Measurements from ENCODE around the gene RHEX. TPM values are rescaled to one million over a fixed set of nuclear protein-coding genes. Genes with fewer than 3 reads are reported as not detected.
"Not testable (repeated sequence)": the region's sequence is repeated elsewhere in the genome, so short reads cannot be mapped to it uniquely, and the experiment has no call there.

Gene RHEX
- total and polyA plus RNA-seq, 2 donors (not counting 1 experiment from before 2014, with no cell fraction given), result not detected

- Histone ChIP-seq H3K36me3 (ENCODE audit: control insufficient read depth, insufficient read depth, low read length) (no peaks in the 10 kb centered on the region), H2AFZ (ENCODE audit: low read length) (no peak overlapping the region), H3K4me1 (ENCODE audit: control insufficient read depth, extremely low read depth, insufficient read depth, low read length) (no peaks in the 10 kb centered on the region), H3K4me2 (ENCODE audit: extremely low read depth, insufficient read depth, low read length) (no peak overlapping the region), H3K4me3 (replicated peaks in 1 of 4; ENCODE audit: control extremely low read depth in 1 of 4, insufficient read depth in 1 of 4, low read depth in 3 of 4, low read length in 4 of 4) (no peak overlapping the region), H3K79me2 (ENCODE audit: control insufficient read depth, insufficient read depth, low read length) (no peaks in the 10 kb centered on the region), H3K27me3 (ENCODE audit: control insufficient read depth, insufficient read depth, low read length) (peaks cover 6% of the 10 kb centered on the region), H4K20me1 (ENCODE audit: control insufficient read depth, extremely low read depth, insufficient read depth, low read length) (no peaks in the 10 kb centered on the region), H3K27ac (ENCODE audit: insufficient read depth, low read length) (no peak overlapping the region), H3K9me3 (ENCODE audit: control insufficient read depth, insufficient read depth, low read depth, low read length) (no peaks in the 10 kb centered on the region), H3K9ac (ENCODE audit: insufficient read depth, low read length) (no peak overlapping the region)
- TF ChIP-seq CTCF (conservative IDR thresholded peaks at IDR 0.05 in 1 of 2, IDR thresholded peaks at IDR 0.05 in 1 of 2; ENCODE audit: low read depth in 1 of 2, low read length in 2 of 2) (no peak), EZH2 (IDR thresholded peaks at IDR 0.05; ENCODE audit: low read length, missing control alignments) (no peak)
- no peak for DNase-seq (ENCODE audit: low read depth in 2 of 2)
Measured at GRCh38 chr1:206049293-206049692, 3.7 kb upstream of the RHEX start.

DNA sequence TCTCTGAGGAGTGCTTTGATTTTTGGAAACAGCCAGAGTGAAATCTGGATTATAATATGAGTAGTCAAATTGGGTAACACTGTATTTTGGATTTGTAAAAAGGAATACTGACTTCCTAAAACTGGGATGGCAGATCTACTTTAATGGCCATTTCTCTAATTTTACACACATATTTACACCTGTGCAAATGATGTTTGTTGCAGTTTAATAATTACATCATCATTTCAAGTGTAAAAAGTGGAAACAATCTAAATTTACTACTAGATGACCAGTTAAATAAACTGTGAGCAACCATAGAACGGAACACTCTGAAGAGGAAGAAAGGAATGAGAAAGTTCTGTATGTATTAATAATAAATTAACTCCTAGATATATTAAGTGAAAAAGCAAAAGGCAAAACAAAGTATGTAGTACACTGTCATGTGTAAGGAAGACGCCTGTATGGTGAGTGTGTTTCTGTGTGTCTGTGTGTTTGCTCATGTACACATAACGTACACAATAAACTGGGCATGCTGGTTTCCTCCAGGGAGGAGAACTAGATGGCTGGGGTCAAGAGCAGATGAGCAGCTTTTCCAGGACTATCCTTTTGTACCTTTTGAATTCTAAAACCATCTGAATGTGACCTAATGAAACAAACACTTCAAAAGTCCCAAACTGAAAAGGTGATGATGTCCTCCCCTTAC is 2.9 kb upstream of the RHEX start:
- no peak overlapping the region for H3K4me2 ChIP-seq (ENCODE audit: extremely low read depth, insufficient read depth, low read length)
- DNase-seq (ENCODE audit: low read depth in 2 of 2), result no peak
- H2AFZ ChIP-seq (ENCODE audit: low read length), result no peak overlapping the region
- H3K4me1 ChIP-seq (ENCODE audit: control insufficient read depth, extremely low read depth, insufficient read depth, low read length), result no peaks in the 10 kb centered on the region
- H3K36me3 ChIP-seq (ENCODE audit: control insufficient read depth, insufficient read depth, low read length), result no peaks in the 10 kb centered on the region
- H4K20me1 ChIP-seq (ENCODE audit: control insufficient read depth, extremely low read depth, insufficient read depth, low read length), result no peaks in the 10 kb centered on the region
- no peaks in the 10 kb centered on the region for H3K9me3 ChIP-seq (ENCODE audit: control insufficient read depth, insufficient read depth, low read depth, low read length)
- H3K27me3 ChIP-seq (ENCODE audit: control insufficient read depth, insufficient read depth, low read length), result peaks cover 6% of the 10 kb centered on the region
- no peak overlapping the region for H3K4me3 ChIP-seq (replicated peaks in 1 of 4; ENCODE audit: control extremely low read depth in 1 of 4, insufficient read depth in 1 of 4, low read depth in 3 of 4, low read length in 4 of 4)
- H3K9ac ChIP-seq (ENCODE audit: insufficient read depth, low read length), result no peak overlapping the region
- TF ChIP-seq CTCF (conservative IDR thresholded peaks at IDR 0.05 in 1 of 2, IDR thresholded peaks at IDR 0.05 in 1 of 2; ENCODE audit: low read depth in 1 of 2, low read length in 2 of 2), result no peak
- no peak for TF ChIP-seq EZH2 (IDR thresholded peaks at IDR 0.05; ENCODE audit: low read length, missing control alignments)
- H3K27ac ChIP-seq (ENCODE audit: insufficient read depth, low read length), result no peak overlapping the region
- H3K79me2 ChIP-seq (ENCODE audit: control insufficient read depth, insufficient read depth, low read length), result no peaks in the 10 kb centered on the region

DNA sequence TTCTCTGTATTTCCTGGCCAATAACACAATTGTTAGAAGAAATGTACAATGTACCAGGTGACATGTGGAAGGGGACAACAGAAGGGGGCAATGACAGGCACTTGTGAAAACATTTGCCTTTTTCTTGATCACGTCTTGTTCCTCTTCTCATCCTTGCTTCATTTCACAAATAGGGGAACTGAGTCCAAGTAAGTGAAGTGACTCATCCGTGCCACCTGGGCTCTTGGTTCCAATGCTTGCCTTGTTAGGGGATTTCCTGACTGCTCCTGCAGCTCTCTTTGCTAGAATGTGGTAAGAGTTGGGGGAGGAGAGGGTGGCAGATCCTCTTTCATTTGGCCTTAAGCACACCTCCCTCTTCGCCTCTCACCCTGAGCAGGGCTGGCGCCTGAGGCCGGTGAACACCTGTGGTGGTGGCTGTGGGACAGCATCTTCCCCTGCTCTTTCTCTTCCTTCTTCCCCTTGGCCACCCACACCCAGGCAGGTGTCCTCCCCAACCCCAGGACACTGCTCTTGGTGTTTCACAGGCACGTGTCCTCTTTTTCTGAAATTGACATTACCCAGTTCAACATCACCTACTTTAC is 2.2 kb upstream of the RHEX start:
- H2AFZ ChIP-seq (ENCODE audit: low read length), result no peak overlapping the region
- no peak overlapping the region for H3K9ac ChIP-seq (ENCODE audit: insufficient read depth, low read length)
- TF ChIP-seq CTCF (conservative IDR thresholded peaks at IDR 0.05 in 1 of 2, IDR thresholded peaks at IDR 0.05 in 1 of 2; ENCODE audit: low read depth in 1 of 2, low read length in 2 of 2), result no peak
- TF ChIP-seq EZH2 (IDR thresholded peaks at IDR 0.05; ENCODE audit: low read length, missing control alignments), result no peak
- no peak overlapping the region for H3K4me2 ChIP-seq (ENCODE audit: extremely low read depth, insufficient read depth, low read length)
- H3K9me3 ChIP-seq (ENCODE audit: control insufficient read depth, insufficient read depth, low read depth, low read length), result no peaks in the 10 kb centered on the region
- H3K36me3 ChIP-seq (ENCODE audit: control insufficient read depth, insufficient read depth, low read length), result no peaks in the 10 kb centered on the region
- peaks cover 6% of the 10 kb centered on the region for H3K27me3 ChIP-seq (ENCODE audit: control insufficient read depth, insufficient read depth, low read length)
- H3K79me2 ChIP-seq (ENCODE audit: control insufficient read depth, insufficient read depth, low read length), result no peaks in the 10 kb centered on the region
- H3K4me3 ChIP-seq (replicated peaks in 1 of 4; ENCODE audit: control extremely low read depth in 1 of 4, insufficient read depth in 1 of 4, low read depth in 3 of 4, low read length in 4 of 4), result no peak overlapping the region
- H4K20me1 ChIP-seq (ENCODE audit: control insufficient read depth, extremely low read depth, insufficient read depth, low read length), result no peaks in the 10 kb centered on the region
- peak in 1 of 2 donors; percentile 18 for DNase-seq (ENCODE audit: low read depth in 2 of 2)
- no peak overlapping the region for H3K27ac ChIP-seq (ENCODE audit: insufficient read depth, low read length)
- H3K4me1 ChIP-seq (ENCODE audit: control insufficient read depth, extremely low read depth, insufficient read depth, low read length), result no peaks in the 10 kb centered on the region

- DNase-seq (ENCODE audit: low read depth in 2 of 2); H3K27ac ChIP-seq (ENCODE audit: insufficient read depth, low read length); H3K4me1 ChIP-seq (ENCODE audit: control insufficient read depth, extremely low read depth, insufficient read depth, low read length); H3K27me3 ChIP-seq (ENCODE audit: control insufficient read depth, insufficient read depth, low read length); H4K20me1 ChIP-seq (ENCODE audit: control insufficient read depth, extremely low read depth, insufficient read depth, low read length); H3K9ac ChIP-seq (ENCODE audit: insufficient read depth, low read length); H3K4me3 ChIP-seq (replicated peaks in 1 of 4; ENCODE audit: control extremely low read depth in 1 of 4, insufficient read depth in 1 of 4, low read depth in 3 of 4, low read length in 4 of 4); H2AFZ ChIP-seq (ENCODE audit: low read length); H3K36me3 ChIP-seq (ENCODE audit: control insufficient read depth, insufficient read depth, low read length); H3K4me2 ChIP-seq (ENCODE audit: extremely low read depth, insufficient read depth, low read length); H3K79me2 ChIP-seq (ENCODE audit: control insufficient read depth, insufficient read depth, low read length); H3K9me3 ChIP-seq (ENCODE audit: control insufficient read depth, insufficient read depth, low read depth, low read length): not testable (repeated sequence)
Measured at GRCh38 chr1:206052231-206052865, 625 bp upstream of the RHEX start.
